ENCODE results near the gene DYNC1I2.

Gene DYNC1I2

DNA sequence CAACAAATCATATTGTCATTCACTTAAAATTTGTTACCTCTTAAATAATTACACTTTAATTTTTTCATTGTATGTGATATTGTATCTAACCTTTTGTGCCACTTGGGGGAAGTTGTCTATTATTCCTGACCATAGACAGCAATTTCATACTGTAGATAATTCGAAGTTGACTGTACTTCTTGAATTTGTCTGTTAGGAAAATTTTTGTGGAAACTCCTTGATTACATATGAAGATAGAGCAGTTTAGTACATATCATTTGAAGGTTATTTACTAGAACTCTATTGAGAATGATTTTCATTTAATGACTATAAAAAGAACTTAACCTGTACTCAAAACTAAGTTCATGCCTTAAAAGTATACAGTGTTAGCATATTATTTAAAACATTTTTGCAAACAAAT is 5.1 kb downstream of the DYNC1I2 start:
- DNase-seq (ENCODE audit: low read depth): no peak
- TF ChIP-seq, protein P1, sequence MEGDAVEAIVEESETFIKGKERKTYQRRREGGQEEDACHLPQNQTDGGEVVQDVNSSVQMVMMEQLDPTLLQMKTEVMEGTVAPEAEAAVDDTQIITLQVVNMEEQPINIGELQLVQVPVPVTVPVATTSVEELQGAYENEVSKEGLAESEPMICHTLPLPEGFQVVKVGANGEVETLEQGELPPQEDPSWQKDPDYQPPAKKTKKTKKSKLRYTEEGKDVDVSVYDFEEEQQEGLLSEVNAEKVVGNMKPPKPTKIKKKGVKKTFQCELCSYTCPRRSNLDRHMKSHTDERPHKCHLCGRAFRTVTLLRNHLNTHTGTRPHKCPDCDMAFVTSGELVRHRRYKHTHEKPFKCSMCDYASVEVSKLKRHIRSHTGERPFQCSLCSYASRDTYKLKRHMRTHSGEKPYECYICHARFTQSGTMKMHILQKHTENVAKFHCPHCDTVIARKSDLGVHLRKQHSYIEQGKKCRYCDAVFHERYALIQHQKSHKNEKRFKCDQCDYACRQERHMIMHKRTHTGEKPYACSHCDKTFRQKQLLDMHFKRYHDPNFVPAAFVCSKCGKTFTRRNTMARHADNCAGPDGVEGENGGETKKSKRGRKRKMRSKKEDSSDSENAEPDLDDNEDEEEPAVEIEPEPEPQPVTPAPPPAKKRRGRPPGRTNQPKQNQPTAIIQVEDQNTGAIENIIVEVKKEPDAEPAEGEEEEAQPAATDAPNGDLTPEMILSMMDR (conservative IDR thresholded peaks at IDR 0.05; ENCODE audit: low read depth, low read length): no peak
- H3K4me3 ChIP-seq (ENCODE audit: low read length): no peak overlapping the region

DNA sequence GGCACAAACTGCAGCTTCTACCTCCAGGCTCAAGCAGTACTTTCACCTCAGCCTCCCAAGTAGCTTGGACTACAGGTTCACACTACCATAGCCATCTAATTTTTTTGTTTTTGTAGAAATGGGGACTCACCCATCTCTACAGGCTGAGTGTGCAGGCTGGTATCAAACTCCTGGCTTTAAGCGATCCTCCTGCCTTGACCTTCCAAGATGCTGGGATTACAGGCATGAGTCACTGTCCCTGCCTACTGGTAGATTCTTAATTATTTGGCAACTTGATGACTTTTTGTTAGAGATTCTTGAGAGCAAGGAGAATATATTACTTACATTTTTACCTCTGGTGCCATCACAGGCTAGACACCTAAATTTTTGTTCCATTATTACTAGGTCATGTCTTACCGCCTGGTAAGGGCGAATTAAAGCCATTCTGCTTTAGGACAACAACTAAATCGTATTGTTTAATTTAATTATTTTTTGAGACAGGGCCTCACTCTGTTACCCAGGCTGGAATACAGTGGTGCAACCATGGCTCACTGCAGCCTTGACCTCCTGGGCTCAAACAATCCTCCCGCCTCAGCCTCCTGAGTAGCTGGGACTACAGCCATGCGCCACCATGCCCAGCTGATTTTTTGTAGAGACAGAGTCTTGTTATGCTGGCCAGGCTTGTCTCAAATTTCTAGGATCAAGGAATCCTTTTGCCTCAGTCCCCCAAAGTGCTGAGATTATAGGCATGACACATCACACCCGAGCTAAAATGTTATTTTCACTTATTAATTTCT is 15.7 kb downstream of the DYNC1I2 start:
- no peak for DNase-seq (ENCODE audit: low read depth)
- TF ChIP-seq, protein P1 (conservative IDR thresholded peaks at IDR 0.05; ENCODE audit: low read depth, low read length): no peak
- H3K4me3 ChIP-seq (ENCODE audit: low read length): no peak overlapping the region

DNA sequence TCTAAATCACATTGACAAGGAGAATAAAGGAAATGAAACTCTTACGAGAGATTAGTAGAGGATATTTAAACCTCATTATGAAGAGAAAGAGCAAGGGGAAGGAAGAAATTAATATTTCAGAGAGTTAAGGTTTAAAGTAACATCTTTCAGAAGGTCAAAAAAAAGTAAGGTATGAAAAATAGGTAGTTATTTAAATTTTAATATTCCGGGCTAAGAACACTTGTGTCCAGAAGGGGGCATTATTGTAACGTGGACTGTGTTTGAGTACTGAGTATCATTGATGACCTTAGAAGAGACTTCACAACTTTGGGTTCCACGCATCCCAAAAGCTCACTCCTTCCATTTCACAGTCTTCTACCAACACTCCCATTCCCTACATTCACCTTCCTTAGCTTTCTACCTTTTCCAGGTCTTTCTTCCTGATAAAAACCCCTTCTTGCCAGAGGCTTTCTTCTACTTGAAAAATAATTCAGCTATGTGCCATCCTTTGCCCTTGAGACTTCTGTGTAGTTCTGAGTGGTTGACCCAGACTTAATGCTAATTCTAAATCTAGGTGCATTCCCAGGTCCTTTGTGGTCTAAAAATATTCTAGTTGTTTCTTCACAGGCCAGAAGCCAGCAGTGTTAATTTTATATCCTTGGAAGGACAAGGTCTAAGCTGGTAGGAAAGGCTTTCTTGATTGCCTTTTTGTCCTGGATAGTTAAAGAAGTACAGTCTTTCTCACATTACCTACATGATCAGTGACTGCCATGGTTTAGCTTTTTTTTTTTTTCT is 16.5 kb downstream of the DYNC1I2 start:
- TF ChIP-seq, protein P1 (conservative IDR thresholded peaks at IDR 0.05; ENCODE audit: low read depth, low read length): peak; percentile 54
- no peak for DNase-seq (ENCODE audit: low read depth)
- no peak overlapping the region for H3K4me3 ChIP-seq (ENCODE audit: low read length)

DNA sequence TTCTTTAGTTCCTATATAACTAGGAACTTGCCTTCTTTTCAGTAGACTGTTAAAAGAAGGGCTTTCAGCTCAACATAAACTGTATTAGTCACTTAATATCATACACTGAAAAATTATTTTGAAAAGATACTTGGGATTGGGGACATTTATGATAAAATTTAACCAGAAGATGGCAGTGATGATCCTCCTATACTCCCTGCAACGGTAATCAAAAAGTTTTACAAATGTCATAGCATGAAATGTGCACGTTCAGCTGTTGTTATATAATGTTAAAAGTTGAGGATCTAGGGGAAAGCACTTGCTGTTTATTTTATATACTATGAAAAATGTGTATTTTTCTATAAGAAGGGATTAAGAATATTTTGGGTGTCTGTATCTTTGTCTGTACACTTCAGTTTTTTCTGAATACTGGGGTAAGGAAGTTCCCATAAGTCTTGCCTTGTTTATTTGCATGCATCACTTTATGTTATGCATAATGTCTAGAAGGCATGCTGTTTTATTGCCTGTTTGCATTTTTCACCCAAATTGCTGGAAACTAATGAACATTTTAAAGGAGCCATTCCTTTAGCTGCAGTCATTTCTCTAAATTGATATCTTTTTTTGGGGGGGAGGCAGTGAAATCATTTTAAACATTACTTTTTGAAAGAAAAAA is 19.0 kb downstream of the DYNC1I2 start:
- no peak for DNase-seq (ENCODE audit: low read depth)
- no peak overlapping the region for H3K4me3 ChIP-seq (ENCODE audit: low read length)
- TF ChIP-seq, protein P1 (conservative IDR thresholded peaks at IDR 0.05; ENCODE audit: low read depth, low read length): no peak

DNA sequence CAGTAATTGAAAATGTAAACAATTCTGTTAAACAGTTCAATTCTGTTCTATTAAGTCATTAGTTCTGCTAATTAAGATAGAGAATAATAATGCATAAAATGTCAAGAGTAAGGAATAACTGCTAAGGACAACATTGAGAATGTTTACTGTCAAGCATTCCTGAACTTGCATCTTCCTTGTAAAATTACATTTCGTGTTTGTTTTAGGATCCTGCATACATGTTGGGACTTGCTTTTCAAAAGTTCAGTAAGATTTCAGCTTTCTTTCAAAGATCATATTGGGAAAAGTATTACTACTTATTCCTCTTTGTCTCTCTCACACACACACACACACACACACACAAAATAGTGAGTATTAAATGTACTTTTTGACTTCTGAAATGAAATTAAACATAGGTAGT is 20.5 kb downstream of the DYNC1I2 start:
- no peak for DNase-seq (ENCODE audit: low read depth)
- TF ChIP-seq, protein P1 (conservative IDR thresholded peaks at IDR 0.05; ENCODE audit: low read depth, low read length): no peak
- no peak overlapping the region for H3K4me3 ChIP-seq (ENCODE audit: low read length)

DNA sequence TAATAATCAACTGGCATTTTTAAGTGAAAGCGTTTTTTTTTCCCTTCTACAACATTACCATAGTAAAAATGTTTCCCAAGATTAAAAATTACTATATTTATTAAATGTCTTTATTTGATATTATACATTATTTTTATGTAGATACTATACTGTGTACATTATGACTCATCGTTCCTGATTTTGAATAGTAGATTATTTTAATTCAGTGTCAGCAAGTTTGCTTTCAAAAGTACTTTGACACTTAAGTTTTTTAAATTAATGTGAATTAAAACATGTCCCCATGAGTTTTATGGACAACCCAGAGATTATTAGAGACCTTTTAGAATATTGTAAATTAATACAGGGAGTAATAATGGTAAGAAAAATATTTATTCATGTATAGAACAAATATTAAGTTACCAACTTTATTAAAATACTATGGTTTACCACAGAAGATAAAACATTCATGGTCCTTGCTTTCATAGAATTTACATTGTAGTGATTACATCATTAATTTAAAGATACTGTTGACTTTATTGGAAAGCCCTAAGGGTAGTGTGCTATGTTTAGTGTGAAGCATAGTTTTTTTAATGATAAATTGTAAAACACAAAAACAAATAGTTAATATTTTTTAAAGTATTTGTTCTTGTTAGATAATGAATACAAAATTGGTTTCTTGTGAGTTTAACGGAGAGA is 21.9 kb downstream of the DYNC1I2 start:
- TF ChIP-seq, protein P1 (conservative IDR thresholded peaks at IDR 0.05; ENCODE audit: low read depth, low read length): no peak
- DNase-seq (ENCODE audit: low read depth): no peak
- no peak overlapping the region for H3K4me3 ChIP-seq (ENCODE audit: low read length)

All from retinal pigment epithelial cell (primary cell).